ENCODE data around the gene PEA15. TPM values are rescaled to one million over a fixed set of nuclear protein-coding genes. Genes with fewer than 3 reads are reported as not detected.

PEA15 gene
- total and polyA plus RNA-seq, 9 of the 15 experiments (the other 6 are each of a cell fraction or from before 2014, with no cell fraction given) = 8.2 to 175 (median 35.4) TPM

DNA sequence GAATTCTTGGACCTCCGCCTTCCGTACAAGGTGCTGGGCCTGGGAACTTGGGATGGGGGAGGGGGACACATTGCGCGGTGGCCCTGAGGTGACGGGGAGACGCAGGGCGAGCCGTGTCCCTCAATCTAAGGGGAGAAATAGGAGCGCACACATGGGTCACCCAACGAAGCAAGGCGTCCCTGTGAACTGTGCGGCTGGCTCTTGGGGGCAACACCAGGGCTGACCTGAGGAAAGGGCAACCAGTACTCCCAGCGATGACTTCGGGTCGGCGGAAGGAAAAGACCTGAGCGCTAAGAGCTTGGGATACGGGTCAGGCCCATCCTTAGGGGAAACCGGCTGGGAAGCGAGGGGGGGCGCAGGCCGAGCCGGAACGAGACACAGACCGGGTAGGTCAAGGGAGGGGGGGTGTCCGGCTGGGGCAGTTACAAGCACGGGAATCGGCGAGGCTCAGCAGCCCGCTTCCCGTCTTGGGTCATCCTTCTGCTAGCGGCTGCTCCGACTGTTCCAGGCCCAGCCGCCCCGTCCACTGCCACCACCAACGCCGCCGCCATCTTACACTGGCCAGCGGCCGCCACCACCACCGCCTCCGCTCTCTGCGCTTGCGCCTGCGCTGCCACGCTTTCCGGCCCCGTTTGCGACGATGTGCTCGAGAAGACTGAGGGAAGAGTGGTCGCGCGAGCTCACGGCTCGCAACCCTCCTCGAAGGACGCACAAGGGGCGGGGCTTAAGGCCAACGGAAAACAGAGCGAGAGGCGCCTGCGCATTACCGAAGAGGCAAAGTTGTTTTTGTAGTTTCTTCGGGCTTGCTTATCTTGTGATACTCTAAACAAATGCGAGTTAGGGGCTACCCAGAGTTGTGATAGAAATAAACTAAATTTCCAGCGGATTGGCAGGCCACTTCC, 57.0 kb downstream of the PEA15 start, which contains the start of gene DCAF8 (continued):
- TF ChIP-seq NONO (IDR thresholded peaks at IDR 0.05; ENCODE audit: low read depth in 2 of 2, low read length in 1 of 2) (peak in 1 of 2 experiments; percentile 58; a peak in 2 of 4 replicates), LCOR (CRISPR knock-in tag; IDR thresholded peaks at IDR 0.05) (no peak), ZNF165 (CRISPR knock-in tag; IDR thresholded peaks at IDR 0.05; ENCODE audit: borderline replicate concordance) (no peak), MEIS2 (IDR thresholded peaks at IDR 0.05; ENCODE audit: partially characterized antibody) (peak; percentile 92), PML (IDR thresholded peaks at IDR 0.05; ENCODE audit: low read length) (peak; percentile 79), NR2C2 (CRISPR knock-in tag; IDR thresholded peaks at IDR 0.05) (no peak), NR2C2 (tag; IDR thresholded peaks at IDR 0.05) (no peak; the same call in 1 of the 2 replicates), ADNP (tag; IDR thresholded peaks at IDR 0.05) (no peak), JUN (IDR thresholded peaks at IDR 0.05; ENCODE audit: borderline replicate concordance, low read depth, low read length) (no peak; the same call in 1 of the 2 replicates), JUN (CRISPR knock-in tag; IDR thresholded peaks at IDR 0.05; ENCODE audit: borderline replicate concordance) (peak; percentile 76; the same call in 1 of the 2 replicates), CBX8 (IDR thresholded peaks at IDR 0.05; ENCODE audit: borderline replicate concordance, extremely low read depth, low read depth, low read length, poor library complexity, severe bottlenecking) (no peak), BRCA1 (IDR thresholded peaks at IDR 0.05) (no peak), BRCA1 (CRISPR knock-in tag; IDR thresholded peaks at IDR 0.05) (peak; percentile 69; the same call in 1 of the 2 replicates)
- TF ChIP-seq, protein P1, sequence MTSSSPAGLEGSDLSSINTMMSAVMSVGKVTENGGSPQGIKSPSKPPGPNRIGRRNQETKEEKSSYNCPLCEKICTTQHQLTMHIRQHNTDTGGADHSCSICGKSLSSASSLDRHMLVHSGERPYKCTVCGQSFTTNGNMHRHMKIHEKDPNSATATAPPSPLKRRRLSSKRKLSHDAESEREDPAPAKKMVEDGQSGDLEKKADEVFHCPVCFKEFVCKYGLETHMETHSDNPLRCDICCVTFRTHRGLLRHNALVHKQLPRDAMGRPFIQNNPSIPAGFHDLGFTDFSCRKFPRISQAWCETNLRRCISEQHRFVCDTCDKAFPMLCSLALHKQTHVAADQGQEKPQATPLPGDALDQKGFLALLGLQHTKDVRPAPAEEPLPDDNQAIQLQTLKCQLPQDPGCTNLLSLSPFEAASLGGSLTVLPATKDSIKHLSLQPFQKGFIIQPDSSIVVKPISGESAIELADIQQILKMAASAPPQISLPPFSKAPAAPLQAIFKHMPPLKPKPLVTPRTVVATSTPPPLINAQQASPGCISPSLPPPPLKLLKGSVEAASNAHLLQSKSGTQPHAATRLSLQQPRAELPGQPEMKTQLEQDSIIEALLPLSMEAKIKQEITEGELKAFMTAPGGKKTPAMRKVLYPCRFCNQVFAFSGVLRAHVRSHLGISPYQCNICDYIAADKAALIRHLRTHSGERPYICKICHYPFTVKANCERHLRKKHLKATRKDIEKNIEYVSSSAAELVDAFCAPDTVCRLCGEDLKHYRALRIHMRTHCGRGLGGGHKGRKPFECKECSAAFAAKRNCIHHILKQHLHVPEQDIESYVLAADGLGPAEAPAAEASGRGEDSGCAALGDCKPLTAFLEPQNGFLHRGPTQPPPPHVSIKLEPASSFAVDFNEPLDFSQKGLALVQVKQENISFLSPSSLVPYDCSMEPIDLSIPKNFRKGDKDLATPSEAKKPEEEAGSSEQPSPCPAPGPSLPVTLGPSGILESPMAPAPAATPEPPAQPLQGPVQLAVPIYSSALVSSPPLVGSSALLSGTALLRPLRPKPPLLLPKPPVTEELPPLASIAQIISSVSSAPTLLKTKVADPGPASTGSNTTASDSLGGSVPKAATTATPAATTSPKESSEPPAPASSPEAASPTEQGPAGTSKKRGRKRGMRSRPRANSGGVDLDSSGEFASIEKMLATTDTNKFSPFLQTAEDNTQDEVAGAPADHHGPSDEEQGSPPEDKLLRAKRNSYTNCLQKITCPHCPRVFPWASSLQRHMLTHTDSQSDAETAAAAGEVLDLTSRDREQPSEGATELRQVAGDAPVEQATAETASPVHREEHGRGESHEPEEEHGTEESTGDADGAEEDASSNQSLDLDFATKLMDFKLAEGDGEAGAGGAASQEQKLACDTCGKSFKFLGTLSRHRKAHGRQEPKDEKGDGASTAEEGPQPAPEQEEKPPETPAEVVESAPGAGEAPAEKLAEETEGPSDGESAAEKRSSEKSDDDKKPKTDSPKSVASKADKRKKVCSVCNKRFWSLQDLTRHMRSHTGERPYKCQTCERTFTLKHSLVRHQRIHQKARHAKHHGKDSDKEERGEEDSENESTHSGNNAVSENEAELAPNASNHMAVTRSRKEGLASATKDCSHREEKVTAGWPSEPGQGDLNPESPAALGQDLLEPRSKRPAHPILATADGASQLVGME (CRISPR knock-in tag; IDR thresholded peaks at IDR 0.05) = 0 out of 2 replicates have a peak, but pooled peaks have one; percentile 28
- TF ChIP-seq, protein P2, sequence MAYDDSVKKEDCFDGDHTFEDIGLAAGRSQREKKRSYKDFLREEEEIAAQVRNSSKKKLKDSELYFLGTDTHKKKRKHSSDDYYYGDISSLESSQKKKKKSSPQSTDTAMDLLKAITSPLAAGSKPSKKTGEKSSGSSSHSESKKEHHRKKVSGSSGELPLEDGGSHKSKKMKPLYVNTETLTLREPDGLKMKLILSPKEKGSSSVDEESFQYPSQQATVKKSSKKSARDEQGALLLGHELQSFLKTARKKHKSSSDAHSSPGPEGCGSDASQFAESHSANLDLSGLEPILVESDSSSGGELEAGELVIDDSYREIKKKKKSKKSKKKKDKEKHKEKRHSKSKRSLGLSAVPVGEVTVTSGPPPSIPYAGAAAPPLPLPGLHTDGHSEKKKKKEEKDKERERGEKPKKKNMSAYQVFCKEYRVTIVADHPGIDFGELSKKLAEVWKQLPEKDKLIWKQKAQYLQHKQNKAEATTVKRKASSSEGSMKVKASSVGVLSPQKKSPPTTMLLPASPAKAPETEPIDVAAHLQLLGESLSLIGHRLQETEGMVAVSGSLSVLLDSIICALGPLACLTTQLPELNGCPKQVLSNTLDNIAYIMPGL (CRISPR knock-in tag; IDR thresholded peaks at IDR 0.05) = peak; percentile 33; the same call in 1 of the 2 replicates
- TF ChIP-seq, protein P3, sequence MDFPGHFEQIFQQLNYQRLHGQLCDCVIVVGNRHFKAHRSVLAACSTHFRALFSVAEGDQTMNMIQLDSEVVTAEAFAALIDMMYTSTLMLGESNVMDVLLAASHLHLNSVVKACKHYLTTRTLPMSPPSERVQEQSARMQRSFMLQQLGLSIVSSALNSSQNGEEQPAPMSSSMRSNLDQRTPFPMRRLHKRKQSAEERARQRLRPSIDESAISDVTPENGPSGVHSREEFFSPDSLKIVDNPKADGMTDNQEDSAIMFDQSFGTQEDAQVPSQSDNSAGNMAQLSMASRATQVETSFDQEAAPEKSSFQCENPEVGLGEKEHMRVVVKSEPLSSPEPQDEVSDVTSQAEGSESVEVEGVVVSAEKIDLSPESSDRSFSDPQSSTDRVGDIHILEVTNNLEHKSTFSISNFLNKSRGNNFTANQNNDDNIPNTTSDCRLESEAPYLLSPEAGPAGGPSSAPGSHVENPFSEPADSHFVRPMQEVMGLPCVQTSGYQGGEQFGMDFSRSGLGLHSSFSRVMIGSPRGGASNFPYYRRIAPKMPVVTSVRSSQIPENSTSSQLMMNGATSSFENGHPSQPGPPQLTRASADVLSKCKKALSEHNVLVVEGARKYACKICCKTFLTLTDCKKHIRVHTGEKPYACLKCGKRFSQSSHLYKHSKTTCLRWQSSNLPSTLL (IDR thresholded peaks at IDR 0.05) = no peak
